NCI-H146 (cell line): ENCODE measurements around the gene WAC.
"Not testable (repeated sequence)": the region's sequence is repeated elsewhere in the genome, so short reads cannot be mapped to it uniquely, and the experiment has no call there.

Source experiments
- DNase-seq: peaks from one replicate; lab custom pipeline; 2025; lab: John Stamatoyannopoulos, UW

WAC gene

GRCh38 chr10:28532337-28533185 lies at the start of gene WAC:
TSS of gene WAC (plus strand) at chr10:28533118. CDS start at chr10:28533580, 462 bp downstream.
- DNase-seq, result peak; percentile 94

- DNase-seq, result no peak
Measured at GRCh38 chr10:28489206-28489605, 43.7 kb upstream of the WAC start.

- DNase-seq, result not testable (repeated sequence)
Measured at GRCh38 chr10:28490256-28490865, 42.6 kb upstream of the WAC start.

- DNase-seq, result no peak
Measured at GRCh38 chr10:28492116-28492920, 40.6 kb upstream of the WAC start.

GRCh38 chr10:28494420-28494819 lies 38.5 kb upstream of the WAC start:
- DNase-seq, result no peak

- no peak for DNase-seq
Measured at GRCh38 chr10:28495084-28495483, 37.8 kb upstream of the WAC start.

- no peak for DNase-seq
Measured at GRCh38 chr10:28496017-28496416, 36.9 kb upstream of the WAC start.

- DNase-seq, result no peak
Measured at GRCh38 chr10:28496481-28496961, 36.4 kb upstream of the WAC start.

- no peak for DNase-seq
Measured at GRCh38 chr10:28497313-28498126, 35.4 kb upstream of the WAC start.

- not testable (repeated sequence) for DNase-seq
Measured at GRCh38 chr10:28500203-28500602, 32.7 kb upstream of the WAC start.

- peak; percentile 90 for DNase-seq
Measured at GRCh38 chr10:28503114-28503513, 29.8 kb upstream of the WAC start.

- DNase-seq, result no peak
Measured at GRCh38 chr10:28505359-28505959, 27.5 kb upstream of the WAC start.

GRCh38 chr10:28508304-28508925 lies 24.5 kb upstream of the WAC start:
- DNase-seq, result no peak

GRCh38 chr10:28509286-28509685 lies 23.6 kb upstream of the WAC start:
- DNase-seq, result no peak

- no peak for DNase-seq
Measured at GRCh38 chr10:28514648-28515047, 18.3 kb upstream of the WAC start.

- DNase-seq, result no peak
Measured at GRCh38 chr10:28520346-28520745, 12.6 kb upstream of the WAC start.

- DNase-seq, result not testable (repeated sequence)
Measured at GRCh38 chr10:28520828-28521227, 12.1 kb upstream of the WAC start.

- DNase-seq, result not testable (repeated sequence)
Measured at GRCh38 chr10:28521961-28522360, 11.0 kb upstream of the WAC start.

GRCh38 chr10:28523725-28524252 lies 9.1 kb upstream of the WAC start:
- DNase-seq, result no peak

GRCh38 chr10:28530751-28531150 lies 2.2 kb upstream of the WAC start:
- DNase-seq, result no peak
